A673 (cell line): ENCODE measurements around the gene CGN. TPM values are rescaled to one million over a fixed set of nuclear protein-coding genes. Genes with fewer than 3 reads are reported as not detected.

Experiments used
- BruUV-seq: library from RNA; stranded (reverse); fragments of 400-500 nt; replicated peaks from 2 replicates; lab custom pipeline; 2021; lab: Mats Ljungman, UMichigan
- CTCF ChIA-PET: fragments of 300-600 bp; sonication (Branson Sonifier 250); formaldehyde crosslinking; loops from one replicate; lab custom pipeline; 2022; ENCODE audit warnings: antibody characterized with exemption; lab: Charles Lee
- POLR2A ChIA-PET: fragments of 300-600 bp; sonication (Branson Sonifier 250); formaldehyde crosslinking; loops from one replicate; lab custom pipeline; 2022; ENCODE audit warnings: antibody characterized with exemption; ENCODE audit not compliant: low non-redundant PET; lab: Charles Lee
- DNase-seq: peaks from one replicate; pipeline ENCODE4 v3.0.0-alpha.2; 2015; ENCODE audit warnings: low spot score
- H3K27ac ChIP-seq: fragments of 200-600 bp; sonication (generic); 2 replicates; pipeline ENCODE4 v1.5.1; 2016; ENCODE audit warnings: mixed run types, low read depth, mild to moderate bottlenecking, mixed read lengths, antibody characterized with exemption, low read length; ENCODE audit not compliant: poor library complexity, severe bottlenecking
- H3K27me3 ChIP-seq: fragments of 200-600 bp; sonication (generic); replicated peaks from 2 replicates; pipeline ENCODE4 v1.6.1; 2017; ENCODE audit warnings: mixed run types, low read depth, mild to moderate bottlenecking, mixed read lengths, antibody characterized with exemption, low read length; ENCODE audit not compliant: insufficient read depth, poor library complexity
- H3K36me3 ChIP-seq: fragments of 200-600 bp; sonication (generic); 2 replicates; pipeline ENCODE4 v1.6.1; 2016; ENCODE audit warnings: mixed run types, mild to moderate bottlenecking, mixed read lengths, antibody characterized with exemption, low read length; ENCODE audit not compliant: insufficient read depth, poor library complexity, severe bottlenecking
- H3K4me1 ChIP-seq: fragments of 200-600 bp; sonication (generic); 2 replicates; pipeline ENCODE4 v1.6.1; 2017; ENCODE audit warnings: mixed run types, mild to moderate bottlenecking, mixed read lengths, antibody characterized with exemption, low read length; ENCODE audit not compliant: insufficient read depth, poor library complexity, severe bottlenecking
- H3K4me3 ChIP-seq: fragments of 200-600 bp; sonication (generic); 2 replicates; pipeline ENCODE4 v1.5.1; 2016; ENCODE audit warnings: low read depth, mixed run types, mild to moderate bottlenecking, mixed read lengths, low read length; ENCODE audit not compliant: poor library complexity, severe bottlenecking
- H3K9me3 ChIP-seq: fragments of 200-600 bp; sonication (generic); 2 replicates; pipeline ENCODE4 v1.6.1; 2016; ENCODE audit warnings: mixed run types, low read depth, mild to moderate bottlenecking, mixed read lengths, antibody characterized with exemption, low read length; ENCODE audit not compliant: poor library complexity, severe bottlenecking
- CTCF ChIP-seq: fragments of 300-800, 200-600 bp; sonication (generic); conservative IDR thresholded peaks from 2 replicates; pipeline ENCODE4 v1.5.1; 2017; ENCODE audit warnings: low read depth, mild to moderate bottlenecking, antibody characterized with exemption, low read length, moderate library complexity, mixed read lengths
- EZH2 ChIP-seq: fragments of 200-600 bp; sonication (generic); IDR thresholded peaks from 2 replicates; pipeline ENCODE4 v1.6.1; 2017; ENCODE audit warnings: borderline replicate concordance, low read depth, mild to moderate bottlenecking, mixed read lengths, antibody characterized with exemption, low read length; ENCODE audit not compliant: poor library complexity, severe bottlenecking
- intact Hi-C: fragments of 100-400 bp; cut with micrococcal nuclease; formaldehyde crosslinking; loops from one replicate; pipeline ENCODE4 v1.10.0; 2022; ENCODE audit not compliant: unreplicated experiment
- total RNA-seq: library from RNA; stranded (reverse); gene quantifications from 2 replicates; pipeline ENCODE4 v1.2.3, GENCODE V29; 2021

Gene CGN
- total RNA-seq, 1 experiment from 2014 or later, result 2.6 TPM

GRCh38 chr1:151562661-151563060, 51.5 kb downstream of the CGN start:
- ChIA-PET CTCF (no interaction called here), POLR2A (no interaction called here)
- no TSS peak for BruUV-seq
- intact Hi-C loops, result no loop called here
- no peaks in the 10 kb centered on the region for H3K36me3 ChIP-seq
- H3K9me3 ChIP-seq, result no peaks in the 10 kb centered on the region
- H3K4me1 ChIP-seq, result no peaks in the 10 kb centered on the region
- no peak overlapping the region for H3K27ac ChIP-seq
- DNase-seq, result no peak
- no peak overlapping the region for H3K4me3 ChIP-seq
- H3K27me3 ChIP-seq, result no peaks in the 10 kb centered on the region
- TF ChIP-seq EZH2, result no peak
- TF ChIP-seq CTCF, result no peak

- BruUV-seq, result no TSS peak
- intact Hi-C loops, result no loop called here
Observed at GRCh38 chr1:151563376-151563775, 52.2 kb downstream of the CGN start.

GRCh38 chr1:151565502-151566189, 54.5 kb downstream of the CGN start:
- intact Hi-C loops, result no loop called here
- Histone ChIP-seq H3K36me3 (no peaks in the 10 kb centered on the region), H3K4me1 (no peaks in the 10 kb centered on the region), H3K4me3 (no peak overlapping the region), H3K9me3 (no peaks in the 10 kb centered on the region), H3K27me3 (no peaks in the 10 kb centered on the region), H3K27ac (no peak overlapping the region)
- no peak for DNase-seq
- no TSS peak for BruUV-seq
- no peak for TF ChIP-seq EZH2
- TF ChIP-seq CTCF, result no peak
- CTCF ChIA-PET, result no interaction called here
- POLR2A ChIA-PET, result no interaction called here

More at GRCh38 chr1:151563376-151563775, 52.2 kb downstream of the CGN start:
- no peak for TF ChIP-seq EZH2
- no peak for TF ChIP-seq CTCF
- no peaks in the 10 kb centered on the region for H3K27me3 ChIP-seq
- POLR2A ChIA-PET, result no interaction called here
- no peak for DNase-seq
- no peaks in the 10 kb centered on the region for H3K36me3 ChIP-seq
- no peak overlapping the region for H3K27ac ChIP-seq
- CTCF ChIA-PET, result no interaction called here
- no peaks in the 10 kb centered on the region for H3K9me3 ChIP-seq
- no peak overlapping the region for H3K4me3 ChIP-seq
- no peaks in the 10 kb centered on the region for H3K4me1 ChIP-seq
